ENCODE measurements around the gene MSRB3. TPM values are rescaled to one million over a fixed set of nuclear protein-coding genes. Genes with fewer than 3 reads are reported as not detected.

The MSRB3 gene
- total RNA-seq, 1 experiment from 2014 or later = 1.1 TPM

DNA sequence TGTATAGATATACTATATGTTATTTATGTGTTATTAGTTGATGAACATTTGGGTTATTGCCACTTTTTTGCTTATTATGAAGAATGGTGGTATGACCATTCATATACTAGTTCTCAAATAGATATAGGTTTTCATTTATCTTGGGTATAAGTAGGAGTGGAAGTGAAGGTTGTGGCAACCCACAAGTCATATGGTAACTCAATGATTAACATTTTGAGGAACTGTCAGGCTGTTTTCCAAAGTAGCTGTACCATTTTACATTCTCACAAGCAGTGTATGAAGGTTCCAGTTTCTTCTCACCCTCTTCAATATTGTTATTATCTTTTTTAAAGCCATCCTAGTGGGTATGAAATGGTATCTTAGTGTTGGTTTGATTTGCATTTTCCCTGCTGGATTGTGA is 19.0 kb upstream of the MSRB3 start:
- no peaks in the 10 kb centered on the region for H4K20me1 ChIP-seq (ENCODE audit: control insufficient read depth, insufficient read depth, insufficient read length)
- H3K23ac ChIP-seq (ENCODE audit: insufficient read length, low read depth, low read length) = no peak overlapping the region
- Mint-ChIP-seq H3K27ac (no peak overlapping the region), H3K36me3 (ENCODE audit: insufficient read depth in 1 of 3, low read depth in 3 of 3) (no peaks in the 10 kb centered on the region), H3K9me3 (no peaks in the 10 kb centered on the region), H3K27me3 (ENCODE audit: low read depth) (no peaks in the 10 kb centered on the region; the same call in 1 of the 2 replicates), H3K4me3 (no peak overlapping the region; a peak in 1 of 5 replicates), H3K4me1 (no peaks in the 10 kb centered on the region; a peak in 1 of 4 replicates)
- no peak overlapping the region for H2AFZ ChIP-seq (ENCODE audit: low read length)
- H3K4me2 ChIP-seq (ENCODE audit: insufficient read depth, insufficient read length, low read length) = no peak overlapping the region
- no peak overlapping the region for H3T11ph ChIP-seq (ENCODE audit: low read length)
- no peak overlapping the region for H2BK12ac ChIP-seq (ENCODE audit: insufficient read length, low read depth, low read length)
- no peaks in the 10 kb centered on the region for H3K9me3 ChIP-seq (ENCODE audit: control insufficient read depth, low read depth, low read length)
- H3K79me1 ChIP-seq (ENCODE audit: insufficient read depth, low read depth, low read length, poor library complexity, severe bottlenecking) = no peaks in the 10 kb centered on the region
- H4K5ac ChIP-seq (ENCODE audit: insufficient read length, low read depth, low read length) = no peak overlapping the region
- H3K56ac ChIP-seq (ENCODE audit: insufficient read length, low read depth, low read length) = no peak overlapping the region
- no peak overlapping the region for H3K27ac ChIP-seq (ENCODE audit: insufficient read length, low read depth, low read length)
- H2AK5ac ChIP-seq (ENCODE audit: insufficient read length, low read length) = no peak overlapping the region
- no peak overlapping the region for H2BK5ac ChIP-seq (ENCODE audit: insufficient read length, low read length)
- no peak overlapping the region for H3K4ac ChIP-seq (ENCODE audit: low read depth, low read length)
- H3K14ac ChIP-seq (ENCODE audit: insufficient read depth, low read length) = no peak overlapping the region
- no peaks in the 10 kb centered on the region for H3K23me2 ChIP-seq (ENCODE audit: insufficient read length, low read depth, low read length, poor library complexity, severe bottlenecking)
- no peak overlapping the region for H4K91ac ChIP-seq (ENCODE audit: insufficient read length, low read depth, low read length)
- no peak overlapping the region for H4K8ac ChIP-seq (replicated peaks; ENCODE audit: insufficient read length, low read depth, low read length)
- H2BK20ac ChIP-seq (ENCODE audit: low read depth, low read length, poor library complexity, severe bottlenecking) = no peak overlapping the region
- no peaks in the 10 kb centered on the region for H3K4me1 ChIP-seq (ENCODE audit: insufficient read depth, low read length)
- TF ChIP-seq, protein P1, sequence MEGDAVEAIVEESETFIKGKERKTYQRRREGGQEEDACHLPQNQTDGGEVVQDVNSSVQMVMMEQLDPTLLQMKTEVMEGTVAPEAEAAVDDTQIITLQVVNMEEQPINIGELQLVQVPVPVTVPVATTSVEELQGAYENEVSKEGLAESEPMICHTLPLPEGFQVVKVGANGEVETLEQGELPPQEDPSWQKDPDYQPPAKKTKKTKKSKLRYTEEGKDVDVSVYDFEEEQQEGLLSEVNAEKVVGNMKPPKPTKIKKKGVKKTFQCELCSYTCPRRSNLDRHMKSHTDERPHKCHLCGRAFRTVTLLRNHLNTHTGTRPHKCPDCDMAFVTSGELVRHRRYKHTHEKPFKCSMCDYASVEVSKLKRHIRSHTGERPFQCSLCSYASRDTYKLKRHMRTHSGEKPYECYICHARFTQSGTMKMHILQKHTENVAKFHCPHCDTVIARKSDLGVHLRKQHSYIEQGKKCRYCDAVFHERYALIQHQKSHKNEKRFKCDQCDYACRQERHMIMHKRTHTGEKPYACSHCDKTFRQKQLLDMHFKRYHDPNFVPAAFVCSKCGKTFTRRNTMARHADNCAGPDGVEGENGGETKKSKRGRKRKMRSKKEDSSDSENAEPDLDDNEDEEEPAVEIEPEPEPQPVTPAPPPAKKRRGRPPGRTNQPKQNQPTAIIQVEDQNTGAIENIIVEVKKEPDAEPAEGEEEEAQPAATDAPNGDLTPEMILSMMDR (conservative IDR thresholded peaks at IDR 0.05) = no peak
- no peak overlapping the region for H2BK15ac ChIP-seq (ENCODE audit: low read depth, low read length)
- H3K79me2 ChIP-seq (ENCODE audit: insufficient read depth, low read length) = no peaks in the 10 kb centered on the region
- no peak overlapping the region for H3K9ac ChIP-seq (ENCODE audit: extremely low read depth, insufficient read length, low read length)
- no peaks in the 10 kb centered on the region for H3K27me3 ChIP-seq (ENCODE audit: insufficient read depth, low read length)
- DNase-seq = no peak
- H3K18ac ChIP-seq (ENCODE audit: insufficient read length, low read depth, low read length) = no peak overlapping the region
- H2BK120ac ChIP-seq (ENCODE audit: low read depth, low read length, poor library complexity, severe bottlenecking) = no peak overlapping the region
